ENCODE measurements around the gene BUB3. TPM values are rescaled to one million over a fixed set of nuclear protein-coding genes. Genes with fewer than 3 reads are reported as not detected.

Gene BUB3
- total and polyA plus RNA-seq, 8 donors: 33.4 to 160 (median 62.4) TPM

- peak overlapping the region in 2 of 4 donors; percentile 5 to 28 for H3K4me3 ChIP-seq
- peaks cover 10 to 77% (median 56%) of the 10 kb centered on the region in 4 donors for H3K4me1 ChIP-seq
- H3K9me3 ChIP-seq: no peaks in the 10 kb centered on the region
- no peaks in the 10 kb centered on the region for H3K36me3 ChIP-seq
- no peak for TF ChIP-seq CTCF (IDR thresholded peaks at IDR 0.05)
- no peak for TF ChIP-seq EP300 (IDR thresholded peaks at IDR 0.05)
- no peak for TF ChIP-seq POLR2AphosphoS5 (IDR thresholded peaks at IDR 0.05)
- peak in 1 of 2 donors; percentile 21 for DNase-seq
- H3K27ac ChIP-seq: no peak overlapping the region
- intact Hi-C loops (cut with DNase I; ENCODE audit: low total_unique reads): no loop called here
- 2 to 8% (median 5%) methylated on average over 36 to 59 of the region's 59 CpGs for WGBS, 5 donors
- H3K27me3 ChIP-seq: peaks cover 91 to 100% (median 100%) of the 10 kb centered on the region in 3 donors
Measured at GRCh38 chr10:123146013-123146893, 7.9 kb upstream of the BUB3 start.

- Histone ChIP-seq H3K4me3 (no peak overlapping the region), H3K27me3 (peaks cover 90 to 100% (median 100%) of the 10 kb centered on the region in 3 donors), H3K36me3 (no peaks in the 10 kb centered on the region), H3K9me3 (no peaks in the 10 kb centered on the region), H3K4me1 (peaks cover 11 to 82% (median 60%) of the 10 kb centered on the region in 4 donors), H3K27ac (no peak overlapping the region)
- DNase-seq: no peak
- no peak for TF ChIP-seq CTCF (IDR thresholded peaks at IDR 0.05)
- no peak for TF ChIP-seq POLR2A (IDR thresholded peaks at IDR 0.05)
- TF ChIP-seq EP300 (IDR thresholded peaks at IDR 0.05): no peak
- TF ChIP-seq POLR2AphosphoS5 (IDR thresholded peaks at IDR 0.05): no peak
- intact Hi-C loops (cut with DNase I; ENCODE audit: low total_unique reads): no loop called here
- 9 to 15% (median 14%) methylated on average over 24 of the region's 24 CpGs for WGBS, 5 donors
Measured at GRCh38 chr10:123146894-123147634, 7.1 kb upstream of the BUB3 start.

- Histone ChIP-seq H3K9me3 (no peaks in the 10 kb centered on the region), H3K27ac (no peak within 1 kb of the TSS), H3K36me3 (no peaks in the 10 kb centered on the region), H3K4me1 (peaks cover 11 to 75% (median 54%) of the 10 kb centered on the region in 4 donors), H3K27me3 (peaks cover 83 to 100% (median 100%) of the 10 kb centered on the region in 3 donors), H3K4me3 (peak within 1 kb of the TSS; percentile 7 to 43 (median 10))
- DNase-seq: peak in 1 of 2 donors; percentile 56
- TF ChIP-seq EP300 (IDR thresholded peaks at IDR 0.05) (no peak), POLR2AphosphoS5 (IDR thresholded peaks at IDR 0.05) (no peak), POLR2A (IDR thresholded peaks at IDR 0.05) (no peak), CTCF (IDR thresholded peaks at IDR 0.05) (no peak)
- intact Hi-C loops (cut with DNase I; ENCODE audit: low total_unique reads): no loop called here
- 2 to 8% (median 3%) methylated on average over 21 to 64 of the region's 64 CpGs for WGBS, 5 donors
Measured at GRCh38 chr10:123147635-123148413, 6.4 kb upstream of the BUB3 start, which contains the start of gene HMX2. TSS of gene HMX2 (plus strand) at chr10:123148136. CDS start at chr10:123148379, 243 bp downstream.

All from stomach (tissue), 9 donors.